ENCODE results near the gene OMP.

GRCh38 chr11:77139201-77139600, 36.6 kb downstream of the OMP start:
- TF ChIP-seq CTCF (IDR thresholded peaks at IDR 0.05; ENCODE audit: poor library complexity, severe bottlenecking) (no peak), TAF1 (IDR thresholded peaks at IDR 0.05; ENCODE audit: low read depth) (no peak)
- TF ChIP-seq, protein P1, sequence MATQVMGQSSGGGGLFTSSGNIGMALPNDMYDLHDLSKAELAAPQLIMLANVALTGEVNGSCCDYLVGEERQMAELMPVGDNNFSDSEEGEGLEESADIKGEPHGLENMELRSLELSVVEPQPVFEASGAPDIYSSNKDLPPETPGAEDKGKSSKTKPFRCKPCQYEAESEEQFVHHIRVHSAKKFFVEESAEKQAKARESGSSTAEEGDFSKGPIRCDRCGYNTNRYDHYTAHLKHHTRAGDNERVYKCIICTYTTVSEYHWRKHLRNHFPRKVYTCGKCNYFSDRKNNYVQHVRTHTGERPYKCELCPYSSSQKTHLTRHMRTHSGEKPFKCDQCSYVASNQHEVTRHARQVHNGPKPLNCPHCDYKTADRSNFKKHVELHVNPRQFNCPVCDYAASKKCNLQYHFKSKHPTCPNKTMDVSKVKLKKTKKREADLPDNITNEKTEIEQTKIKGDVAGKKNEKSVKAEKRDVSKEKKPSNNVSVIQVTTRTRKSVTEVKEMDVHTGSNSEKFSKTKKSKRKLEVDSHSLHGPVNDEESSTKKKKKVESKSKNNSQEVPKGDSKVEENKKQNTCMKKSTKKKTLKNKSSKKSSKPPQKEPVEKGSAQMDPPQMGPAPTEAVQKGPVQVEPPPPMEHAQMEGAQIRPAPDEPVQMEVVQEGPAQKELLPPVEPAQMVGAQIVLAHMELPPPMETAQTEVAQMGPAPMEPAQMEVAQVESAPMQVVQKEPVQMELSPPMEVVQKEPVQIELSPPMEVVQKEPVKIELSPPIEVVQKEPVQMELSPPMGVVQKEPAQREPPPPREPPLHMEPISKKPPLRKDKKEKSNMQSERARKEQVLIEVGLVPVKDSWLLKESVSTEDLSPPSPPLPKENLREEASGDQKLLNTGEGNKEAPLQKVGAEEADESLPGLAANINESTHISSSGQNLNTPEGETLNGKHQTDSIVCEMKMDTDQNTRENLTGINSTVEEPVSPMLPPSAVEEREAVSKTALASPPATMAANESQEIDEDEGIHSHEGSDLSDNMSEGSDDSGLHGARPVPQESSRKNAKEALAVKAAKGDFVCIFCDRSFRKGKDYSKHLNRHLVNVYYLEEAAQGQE (IDR thresholded peaks at IDR 0.05; ENCODE audit: borderline replicate concordance): no peak
